SK-N-SH treated with all-trans-retinoic acid at 6 μM for 48 hours (cell line): Measurements from ENCODE around the gene GAPDHS.

Source experiments
- BACH2 ChIP-seq: fragments of 250-450 bp; sonication (Bioruptor Pico); IDR thresholded peaks from 2 replicates; pipeline ENCODE4 v1.9.0; 2021; ENCODE audit warnings: mild to moderate bottlenecking, borderline replicate concordance
- CSDC2 ChIP-seq: fragments of 250-450 bp; sonication (Bioruptor Pico); IDR thresholded peaks from 2 replicates; pipeline ENCODE4 v1.5.0; 2020; ENCODE audit warnings: mild to moderate bottlenecking, moderate library complexity
- RARB ChIP-seq: fragments of 250-450 bp; sonication (Bioruptor Pico); IDR thresholded peaks from 2 replicates; pipeline ENCODE4 v1.8.0; 2021; ENCODE audit warnings: mild to moderate bottlenecking, moderate library complexity
- TCF4 ChIP-seq: fragments of 250-450 bp; sonication (Bioruptor Pico); IDR thresholded peaks from 2 replicates; pipeline ENCODE4 v1.8.0; 2021; ENCODE audit warnings: mild to moderate bottlenecking, moderate library complexity, borderline replicate concordance
- TOX ChIP-seq: fragments of 250-450 bp; sonication (Bioruptor Pico); IDR thresholded peaks from 2 replicates; pipeline ENCODE4 v1.8.0; 2021; ENCODE audit warnings: mild to moderate bottlenecking, moderate library complexity, borderline replicate concordance
- ZFP3 ChIP-seq: fragments of 250-450 bp; sonication (Bioruptor Pico); IDR thresholded peaks from 2 replicates; pipeline ENCODE4 v1.5.0; 2020; ENCODE audit warnings: mild to moderate bottlenecking, moderate library complexity
- TF ChIP-seq, protein P1 (sequence below): fragments of 250-450 bp; sonication (Bioruptor Pico); IDR thresholded peaks from 2 replicates; pipeline ENCODE4 v1.8.0; 2020; ENCODE audit warnings: mild to moderate bottlenecking, moderate library complexity, borderline replicate concordance
- TF ChIP-seq, protein P2 (sequence below): fragments of 250-450 bp; sonication (Bioruptor Pico); IDR thresholded peaks from 2 replicates; pipeline ENCODE4 v1.5.1; 2020; ENCODE audit warnings: low read depth, mild to moderate bottlenecking, moderate library complexity

GRCh38 chr19:35559281-35559659 lies 26.0 kb downstream of the GAPDHS start:
- TF ChIP-seq TOX: no peak
- TF ChIP-seq, protein P1, sequence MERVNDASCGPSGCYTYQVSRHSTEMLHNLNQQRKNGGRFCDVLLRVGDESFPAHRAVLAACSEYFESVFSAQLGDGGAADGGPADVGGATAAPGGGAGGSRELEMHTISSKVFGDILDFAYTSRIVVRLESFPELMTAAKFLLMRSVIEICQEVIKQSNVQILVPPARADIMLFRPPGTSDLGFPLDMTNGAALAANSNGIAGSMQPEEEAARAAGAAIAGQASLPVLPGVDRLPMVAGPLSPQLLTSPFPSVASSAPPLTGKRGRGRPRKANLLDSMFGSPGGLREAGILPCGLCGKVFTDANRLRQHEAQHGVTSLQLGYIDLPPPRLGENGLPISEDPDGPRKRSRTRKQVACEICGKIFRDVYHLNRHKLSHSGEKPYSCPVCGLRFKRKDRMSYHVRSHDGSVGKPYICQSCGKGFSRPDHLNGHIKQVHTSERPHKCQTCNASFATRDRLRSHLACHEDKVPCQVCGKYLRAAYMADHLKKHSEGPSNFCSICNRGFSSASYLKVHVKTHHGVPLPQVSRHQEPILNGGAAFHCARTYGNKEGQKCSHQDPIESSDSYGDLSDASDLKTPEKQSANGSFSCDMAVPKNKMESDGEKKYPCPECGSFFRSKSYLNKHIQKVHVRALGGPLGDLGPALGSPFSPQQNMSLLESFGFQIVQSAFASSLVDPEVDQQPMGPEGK (CRISPR knock-in tag): no peak
- no peak for TF ChIP-seq CSDC2 (CRISPR knock-in tag)
- TF ChIP-seq, protein P2, sequence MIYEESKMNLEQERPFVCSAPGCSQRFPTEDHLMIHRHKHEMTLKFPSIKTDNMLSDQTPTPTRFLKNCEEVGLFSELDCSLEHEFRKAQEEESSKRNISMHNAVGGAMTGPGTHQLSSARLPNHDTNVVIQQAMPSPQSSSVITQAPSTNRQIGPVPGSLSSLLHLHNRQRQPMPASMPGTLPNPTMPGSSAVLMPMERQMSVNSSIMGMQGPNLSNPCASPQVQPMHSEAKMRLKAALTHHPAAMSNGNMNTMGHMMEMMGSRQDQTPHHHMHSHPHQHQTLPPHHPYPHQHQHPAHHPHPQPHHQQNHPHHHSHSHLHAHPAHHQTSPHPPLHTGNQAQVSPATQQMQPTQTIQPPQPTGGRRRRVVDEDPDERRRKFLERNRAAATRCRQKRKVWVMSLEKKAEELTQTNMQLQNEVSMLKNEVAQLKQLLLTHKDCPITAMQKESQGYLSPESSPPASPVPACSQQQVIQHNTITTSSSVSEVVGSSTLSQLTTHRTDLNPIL (CRISPR knock-in tag): no peak
- TF ChIP-seq BACH2: no peak
- no peak for TF ChIP-seq RARB
- no peak for TF ChIP-seq ZFP3 (CRISPR knock-in tag)
- no peak for TF ChIP-seq TCF4 (CRISPR knock-in tag)
